ENCODE results near the gene SORCS1. TPM values are rescaled to one million over a fixed set of nuclear protein-coding genes. Genes with fewer than 3 reads are reported as not detected.
A peak's percentile ranks its signal among the peaks of the same experiment; 100 is the strongest.

The SORCS1 gene
- total and polyA plus RNA-seq, 2 experiments from 2014 or later: 45.6 to 73.0 TPM

DNA sequence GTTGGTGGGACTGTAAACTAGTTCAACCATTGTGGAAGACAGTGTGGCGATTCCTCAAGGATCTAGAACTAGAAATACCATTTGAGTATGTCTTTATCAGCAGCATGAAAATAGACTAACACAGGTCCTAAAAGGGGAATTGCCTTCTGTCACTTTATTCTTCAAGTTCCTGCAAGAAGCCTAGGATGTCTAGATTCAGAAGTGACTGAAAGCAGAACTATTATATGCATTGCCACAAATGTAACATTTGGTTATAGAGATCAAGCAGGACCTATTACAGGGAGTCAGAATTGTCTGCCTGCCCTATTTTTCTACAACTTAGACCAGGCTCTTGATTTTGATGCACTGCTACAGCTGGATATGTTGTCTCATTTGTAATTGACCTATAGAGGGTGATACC lies 364.7 kb downstream of the SORCS1 start:
- TF ChIP-seq, protein P1, sequence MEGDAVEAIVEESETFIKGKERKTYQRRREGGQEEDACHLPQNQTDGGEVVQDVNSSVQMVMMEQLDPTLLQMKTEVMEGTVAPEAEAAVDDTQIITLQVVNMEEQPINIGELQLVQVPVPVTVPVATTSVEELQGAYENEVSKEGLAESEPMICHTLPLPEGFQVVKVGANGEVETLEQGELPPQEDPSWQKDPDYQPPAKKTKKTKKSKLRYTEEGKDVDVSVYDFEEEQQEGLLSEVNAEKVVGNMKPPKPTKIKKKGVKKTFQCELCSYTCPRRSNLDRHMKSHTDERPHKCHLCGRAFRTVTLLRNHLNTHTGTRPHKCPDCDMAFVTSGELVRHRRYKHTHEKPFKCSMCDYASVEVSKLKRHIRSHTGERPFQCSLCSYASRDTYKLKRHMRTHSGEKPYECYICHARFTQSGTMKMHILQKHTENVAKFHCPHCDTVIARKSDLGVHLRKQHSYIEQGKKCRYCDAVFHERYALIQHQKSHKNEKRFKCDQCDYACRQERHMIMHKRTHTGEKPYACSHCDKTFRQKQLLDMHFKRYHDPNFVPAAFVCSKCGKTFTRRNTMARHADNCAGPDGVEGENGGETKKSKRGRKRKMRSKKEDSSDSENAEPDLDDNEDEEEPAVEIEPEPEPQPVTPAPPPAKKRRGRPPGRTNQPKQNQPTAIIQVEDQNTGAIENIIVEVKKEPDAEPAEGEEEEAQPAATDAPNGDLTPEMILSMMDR (IDR thresholded peaks at IDR 0.05; ENCODE audit: low read depth, low read length): no peak
- DNase-seq (ENCODE audit: low read depth in 1 of 2, low spot score in 1 of 2): no peak
- Histone ChIP-seq H3K4me1 (ENCODE audit: low read depth) (peaks cover 16% of the 10 kb centered on the region), H3K4me3 (no peak overlapping the region), H3K27ac (no peak overlapping the region), H3K9me3 (ENCODE audit: low read depth) (no peaks in the 10 kb centered on the region), H3K36me3 (no peaks in the 10 kb centered on the region), H3K27me3 (no peaks in the 10 kb centered on the region)

DNA sequence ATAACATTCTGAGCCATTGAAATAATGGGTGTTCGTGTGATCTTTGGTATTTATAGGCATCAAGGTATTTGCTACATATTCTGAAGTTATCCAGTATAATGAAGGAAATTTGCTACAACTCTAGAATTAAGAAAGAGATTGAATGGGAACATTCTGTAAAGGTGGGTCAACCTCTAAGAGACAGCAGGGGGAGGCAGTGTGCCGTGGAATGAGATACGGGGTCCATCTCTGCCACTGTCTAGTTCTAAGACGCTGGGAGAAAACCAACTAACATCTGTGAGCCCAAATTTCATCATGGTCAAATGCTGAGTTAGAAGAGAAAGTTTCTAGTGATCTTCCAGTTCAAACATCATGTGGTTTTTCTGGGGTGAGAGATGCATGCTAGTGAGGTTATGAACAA lies 368.9 kb downstream of the SORCS1 start:
- TF ChIP-seq, protein P1 (IDR thresholded peaks at IDR 0.05; ENCODE audit: low read depth, low read length): peak; percentile 5
- Histone ChIP-seq H3K4me1 (ENCODE audit: low read depth) (peaks cover 8% of the 10 kb centered on the region), H3K9me3 (ENCODE audit: low read depth) (no peaks in the 10 kb centered on the region), H3K36me3 (no peaks in the 10 kb centered on the region), H3K4me3 (no peak overlapping the region), H3K27me3 (no peaks in the 10 kb centered on the region), H3K27ac (no peak overlapping the region)
- peak; percentile 6 to 74 for DNase-seq (ENCODE audit: low read depth in 1 of 2, low spot score in 1 of 2)

DNA sequence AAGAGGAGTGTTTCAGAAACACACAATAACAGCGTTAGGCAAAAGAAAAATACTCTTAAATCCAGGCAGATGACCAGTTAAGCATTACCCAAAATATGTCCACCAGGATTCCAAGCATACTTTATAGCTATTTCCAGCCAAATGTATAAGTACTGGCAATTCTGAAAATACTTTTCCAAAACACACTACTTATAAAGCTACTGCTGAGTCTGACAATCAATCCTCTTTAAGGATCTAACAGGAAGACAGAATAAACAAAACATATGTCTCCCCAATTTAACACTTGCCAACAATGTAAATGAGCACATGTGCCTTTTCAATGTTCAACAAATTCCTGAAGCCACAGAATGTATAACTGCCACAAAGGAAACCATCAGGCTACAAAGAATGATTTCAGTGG lies 370.9 kb downstream of the SORCS1 start:
- Histone ChIP-seq H3K36me3 (no peaks in the 10 kb centered on the region), H3K27ac (no peak overlapping the region), H3K4me1 (ENCODE audit: low read depth) (peaks cover 8% of the 10 kb centered on the region), H3K9me3 (ENCODE audit: low read depth) (no peaks in the 10 kb centered on the region), H3K27me3 (no peaks in the 10 kb centered on the region), H3K4me3 (no peak overlapping the region)
- TF ChIP-seq, protein P1 (IDR thresholded peaks at IDR 0.05; ENCODE audit: low read depth, low read length): no peak
- DNase-seq (ENCODE audit: low read depth in 1 of 2, low spot score in 1 of 2): no peak

DNA sequence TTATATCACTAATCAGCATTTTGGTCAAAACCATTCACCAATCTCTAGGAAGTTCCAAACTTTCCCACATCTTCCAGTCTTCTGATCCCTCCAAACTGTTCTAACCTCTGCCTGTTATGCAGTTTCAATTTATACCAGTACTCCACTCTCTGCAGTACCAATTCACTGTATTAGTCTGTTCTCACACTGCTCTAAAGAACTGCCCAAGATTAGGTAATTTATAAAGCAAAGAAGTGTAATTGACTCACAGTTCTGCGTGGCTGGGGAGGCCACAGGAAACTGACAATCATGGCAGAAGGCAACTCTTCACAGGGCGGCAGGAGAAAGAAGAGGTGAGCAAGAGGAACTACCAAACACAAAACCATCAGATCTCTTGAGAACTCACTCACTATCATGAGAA lies 374.9 kb downstream of the SORCS1 start:
- H3K9me3 ChIP-seq (ENCODE audit: low read depth): no peaks in the 10 kb centered on the region
- TF ChIP-seq, protein P1 (IDR thresholded peaks at IDR 0.05; ENCODE audit: low read depth, low read length): no peak
- no peak for DNase-seq (ENCODE audit: low read depth in 1 of 2, low spot score in 1 of 2)
- H3K27me3 ChIP-seq: no peaks in the 10 kb centered on the region
- no peaks in the 10 kb centered on the region for H3K36me3 ChIP-seq
- H3K4me1 ChIP-seq (ENCODE audit: low read depth): no peaks in the 10 kb centered on the region
- no peak overlapping the region for H3K27ac ChIP-seq
- H3K4me3 ChIP-seq: no peak overlapping the region

DNA sequence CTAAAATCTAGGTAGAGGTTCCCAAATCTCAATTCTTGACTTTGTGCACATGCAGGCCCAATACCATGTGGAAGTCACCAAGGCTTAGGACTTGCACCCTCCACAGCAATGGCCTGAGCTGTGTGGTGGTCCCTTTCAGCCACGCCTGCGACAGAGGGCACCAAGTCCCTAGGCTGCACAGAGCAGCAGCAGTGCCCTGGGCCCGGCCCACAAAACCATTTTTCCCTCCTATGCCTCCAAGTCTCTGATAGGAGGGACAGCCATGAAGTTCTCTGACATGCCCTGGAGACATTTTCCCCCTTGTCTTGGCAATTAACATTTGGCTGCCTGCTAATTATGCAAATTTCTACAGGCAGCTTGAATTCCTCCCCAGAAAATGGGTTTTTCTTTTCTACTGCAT lies 375.5 kb downstream of the SORCS1 start:
- Histone ChIP-seq H3K4me3 (no peak overlapping the region), H3K36me3 (no peaks in the 10 kb centered on the region), H3K4me1 (ENCODE audit: low read depth) (no peaks in the 10 kb centered on the region), H3K9me3 (ENCODE audit: low read depth) (no peaks in the 10 kb centered on the region), H3K27me3 (no peaks in the 10 kb centered on the region), H3K27ac (no peak overlapping the region)
- no peak for DNase-seq (ENCODE audit: low read depth in 1 of 2, low spot score in 1 of 2)
- TF ChIP-seq, protein P1 (IDR thresholded peaks at IDR 0.05; ENCODE audit: low read depth, low read length): no peak

DNA sequence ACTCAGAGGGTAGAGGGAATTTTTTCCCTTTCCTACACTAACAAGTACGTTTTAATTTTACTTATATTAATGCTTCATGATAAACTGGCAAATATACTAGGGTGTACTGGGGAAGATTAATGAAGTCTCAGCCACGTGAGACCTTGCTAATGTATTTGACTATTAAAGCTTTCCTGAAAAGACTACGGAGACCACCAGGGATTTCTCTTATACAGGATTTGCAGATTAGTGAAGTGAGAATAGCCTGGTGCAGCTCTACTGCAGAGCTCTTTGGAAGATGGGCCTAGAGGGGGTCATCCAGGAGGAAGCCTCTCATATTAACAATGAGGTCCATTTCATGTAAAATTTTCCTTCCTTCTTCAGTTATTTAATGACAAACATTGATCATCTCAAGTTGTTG lies 379.0 kb downstream of the SORCS1 start:
- TF ChIP-seq, protein P1 (IDR thresholded peaks at IDR 0.05; ENCODE audit: low read depth, low read length): no peak
- Histone ChIP-seq H3K27ac (no peak overlapping the region), H3K36me3 (no peaks in the 10 kb centered on the region), H3K4me3 (no peak overlapping the region), H3K9me3 (ENCODE audit: low read depth) (no peaks in the 10 kb centered on the region), H3K27me3 (no peaks in the 10 kb centered on the region), H3K4me1 (ENCODE audit: low read depth) (peaks cover 4% of the 10 kb centered on the region)
- no peak for DNase-seq (ENCODE audit: low read depth in 1 of 2, low spot score in 1 of 2)
